Lower leg skin (tissue), 4 donors: ENCODE results near the gene DMRTA1. TPM values are rescaled to one million over a fixed set of nuclear protein-coding genes. Genes with fewer than 3 reads are reported as not detected.
A peak's percentile ranks its signal among the peaks of the same experiment; 100 is the strongest.

Experiments
- DNase-seq, 2 donors: peaks; one replicate each; pipeline ENCODE4 v3.0.0-alpha.2; 2019; ENCODE audit warnings: low spot score in 2 of 2
- H3K4me3 ChIP-seq: fragments of 200-600 bp; sonication (generic); 2 replicates; pipeline ENCODE4 v1.5.1; 2017; ENCODE audit warnings: mild to moderate bottlenecking, low read depth; ENCODE audit not compliant: poor library complexity, severe bottlenecking
- CTCF ChIP-seq, 3 donors: fragments of 450-650 bp; IDR thresholded peaks; one replicate each; pipeline ENCODE4 v1.5.1; 2016; ENCODE audit warnings: antibody characterized with exemption in 3 of 3, mild to moderate bottlenecking in 3 of 3, moderate library complexity in 2 of 3
- POLR2A ChIP-seq, 2 donors: fragments of 450-650 bp; IDR thresholded peaks; one replicate each; pipeline ENCODE4 v1.6.1; 2016 to 2017; ENCODE audit warnings: antibody characterized with exemption in 2 of 2, mild to moderate bottlenecking in 1 of 2, moderate library complexity in 1 of 2
- WGBS, 2 donors: methylation state at CpG; one replicate each; pipeline ENCODE4 v1.1.5; 2018; 5-methylcytosine and 5-hydroxymethylcytosine counted together
- intact Hi-C: fragments of 100-400 bp; cut with DNase I; formaldehyde crosslinking; loops from one replicate; pipeline ENCODE4 v1.15.0; 2023; ENCODE audit warnings: low total_unique reads
- total RNA-seq, 4 donors: library from RNA; depleted of rRNA; stranded (reverse); fragments of >200 nt; gene quantifications; one replicate each; pipeline ENCODE4 v1.1.0, GENCODE V29; 2016

The DMRTA1 gene, protein sequence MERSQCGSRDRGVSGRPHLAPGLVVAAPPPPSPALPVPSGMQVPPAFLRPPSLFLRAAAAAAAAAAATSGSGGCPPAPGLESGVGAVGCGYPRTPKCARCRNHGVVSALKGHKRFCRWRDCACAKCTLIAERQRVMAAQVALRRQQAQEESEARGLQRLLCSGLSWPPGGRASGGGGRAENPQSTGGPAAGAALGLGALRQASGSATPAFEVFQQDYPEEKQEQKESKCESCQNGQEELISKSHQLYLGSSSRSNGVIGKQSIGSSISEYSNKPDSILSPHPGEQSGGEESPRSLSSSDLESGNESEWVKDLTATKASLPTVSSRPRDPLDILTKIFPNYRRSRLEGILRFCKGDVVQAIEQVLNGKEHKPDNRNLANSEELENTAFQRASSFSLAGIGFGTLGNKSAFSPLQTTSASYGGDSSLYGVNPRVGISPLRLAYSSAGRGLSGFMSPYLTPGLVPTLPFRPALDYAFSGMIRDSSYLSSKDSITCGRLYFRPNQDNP
- total RNA-seq = 1 to 10 TPM in 1 of 4 donors, under 1 TPM in 3; 0.07 to 1.4 (median 0.62) TPM

DNA sequence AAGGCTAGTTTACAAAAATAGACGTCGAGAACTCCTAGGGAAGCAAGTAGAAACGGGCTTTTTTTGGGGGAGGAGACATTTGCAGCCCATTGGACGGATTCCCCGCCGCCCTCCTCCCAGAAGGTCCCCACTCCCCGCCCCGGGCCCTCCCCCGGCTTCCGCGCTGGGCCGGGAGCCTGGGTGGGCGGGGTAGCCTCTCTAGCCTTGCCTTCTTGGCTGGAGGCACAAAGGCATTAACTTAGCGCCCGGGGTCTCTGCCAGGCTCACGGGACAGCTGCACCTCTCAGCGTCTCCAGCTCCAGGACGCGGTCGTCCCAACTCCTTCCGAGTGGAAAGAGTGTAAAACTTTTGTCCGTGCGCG is at the start of gene DMRTA1:
TSS of gene DMRTA1 (plus strand) at position 236 of the 361 bp plus-strand sequence. CDS start 242 bp downstream, outside the sequence.
- peak within 1 kb of the TSS; percentile 29 for H3K4me3 ChIP-seq
- WGBS, 2 donors = 0% methylated on average over 22 to 24 of the region's 24 CpGs
- intact Hi-C loops = loop anchor here (10.0 kb wide), 1 partner anchor 632 kb away; no protein-coding TSS in a partner anchor
- TF ChIP-seq CTCF (IDR thresholded peaks at IDR 0.05) = no peak
- TF ChIP-seq POLR2A (IDR thresholded peaks at IDR 0.05) = no peak
- DNase-seq = peak; percentile 61 to 95

DNA sequence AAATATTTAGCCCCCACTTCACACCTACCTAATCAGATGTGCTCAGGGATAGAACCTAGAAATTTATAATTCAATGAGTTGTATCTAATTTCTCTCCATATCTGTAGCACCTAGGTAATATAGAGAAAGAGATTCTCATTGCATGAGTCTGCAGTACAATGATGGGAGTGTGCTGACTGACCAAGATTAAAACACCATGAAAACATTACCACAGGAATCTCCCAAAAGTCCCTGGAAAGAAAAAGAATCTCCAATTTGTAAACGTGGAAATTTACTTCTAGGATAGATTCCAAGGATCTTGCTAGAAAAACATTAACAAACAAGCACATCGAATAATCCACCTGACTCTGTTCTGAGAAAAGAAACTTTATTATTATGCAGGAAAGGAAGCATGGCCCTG is 45.0 kb upstream of the DMRTA1 start:
- 52 to 53% methylated on average over 2 of the region's 2 CpGs for WGBS, 2 donors
- TF ChIP-seq CTCF (IDR thresholded peaks at IDR 0.05) (no peak), POLR2A (IDR thresholded peaks at IDR 0.05) (no peak)
- DNase-seq = no peak
- H3K4me3 ChIP-seq = no peak overlapping the region
- intact Hi-C loops = no loop called here

DNA sequence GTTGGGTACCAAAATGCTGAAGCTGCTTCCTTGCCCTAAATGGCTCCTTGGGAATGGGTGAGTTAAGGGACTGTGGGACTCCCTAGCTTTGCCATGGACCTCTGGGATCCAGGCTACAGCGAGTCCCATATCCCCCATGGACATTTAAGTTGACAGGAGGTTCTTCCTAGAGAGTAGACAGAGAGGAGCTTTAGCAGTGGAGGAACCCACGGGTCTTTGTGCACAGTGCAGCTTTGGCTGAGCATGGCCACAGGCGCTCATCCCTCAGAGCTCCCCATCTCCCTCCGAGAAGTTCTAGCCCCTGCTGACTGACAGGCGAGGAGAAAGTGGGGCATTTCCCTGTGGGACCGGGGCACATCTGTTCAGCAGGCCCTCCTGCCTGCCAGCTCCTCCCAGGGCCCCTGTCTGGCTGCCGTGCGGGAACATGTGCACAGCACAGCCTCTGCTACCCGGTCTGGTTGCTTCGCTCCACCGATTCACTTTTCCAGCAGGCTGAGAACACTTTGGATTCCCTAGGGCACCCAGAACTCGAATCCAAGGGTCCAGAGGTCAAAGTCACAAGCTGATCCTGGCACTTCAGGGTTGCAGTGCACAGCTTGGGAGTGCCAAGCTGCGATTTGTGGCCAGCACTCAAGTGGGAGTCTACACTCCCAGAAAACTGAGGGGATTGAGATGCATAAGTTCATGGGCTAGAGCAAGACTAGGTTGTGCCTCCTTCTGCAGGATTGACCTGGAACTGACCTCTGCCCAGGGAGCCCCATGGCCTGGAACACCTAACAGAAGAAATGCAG is 40.6 kb upstream of the DMRTA1 start:
- TF ChIP-seq POLR2A (IDR thresholded peaks at IDR 0.05) (no peak), CTCF (IDR thresholded peaks at IDR 0.05) (no peak)
- 57 to 65% methylated on average over 11 to 13 of the region's 13 CpGs for WGBS, 2 donors
- intact Hi-C loops = no loop called here
- no peak for DNase-seq
- H3K4me3 ChIP-seq = no peak overlapping the region

- WGBS, 2 donors = 70 to 81% methylated on average over 1 of the region's 1 CpG
- no peak for TF ChIP-seq CTCF (IDR thresholded peaks at IDR 0.05)
- no peak for TF ChIP-seq POLR2A (IDR thresholded peaks at IDR 0.05)
- intact Hi-C loops = no loop called here
Measured at GRCh38 chr9:22413884-22414283, 32.7 kb upstream of the DMRTA1 start.

DNA sequence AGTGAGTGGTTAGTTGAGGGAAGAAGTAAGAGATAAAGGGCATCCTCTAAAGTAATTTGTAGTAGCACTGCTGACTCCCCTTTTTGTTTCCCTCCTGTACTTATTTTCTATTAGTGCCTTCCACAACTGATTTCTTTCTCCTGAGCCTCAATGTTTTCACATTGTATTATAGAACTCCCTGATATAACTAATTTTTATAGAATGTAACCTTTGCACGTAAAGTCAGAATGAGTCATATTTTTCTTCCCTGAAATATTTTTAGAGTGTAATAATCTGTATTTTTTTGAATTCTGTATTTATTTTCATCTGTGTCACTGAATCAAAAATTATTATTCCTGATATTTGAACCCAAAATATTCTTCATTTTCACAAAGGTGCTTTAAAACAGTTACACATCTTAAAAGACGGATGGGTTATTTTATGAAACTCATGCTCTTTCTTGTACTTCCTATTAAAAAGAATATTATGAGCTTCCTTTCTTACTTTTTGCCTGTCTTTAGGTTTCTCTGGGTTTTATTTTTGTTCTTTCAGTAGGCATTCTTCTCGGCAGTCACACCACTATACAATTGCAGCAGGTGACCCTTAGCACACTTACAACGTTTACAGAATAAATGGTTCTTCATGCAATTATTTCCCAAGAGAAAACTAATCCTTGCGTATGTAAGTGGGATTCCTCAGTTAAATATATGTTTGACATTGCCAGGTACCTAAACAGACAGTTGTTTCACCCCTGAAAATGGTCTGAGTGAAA is 30.5 kb upstream of the DMRTA1 start:
- H3K4me3 ChIP-seq = no peak overlapping the region
- intact Hi-C loops = no loop called here
- DNase-seq = no peak
- no peak for TF ChIP-seq POLR2A (IDR thresholded peaks at IDR 0.05)
- WGBS, 2 donors = 51 to 58% methylated on average over 5 of the region's 5 CpGs

More at GRCh38 chr9:22413884-22414283, 32.7 kb upstream of the DMRTA1 start:
- DNase-seq = no peak
- H3K4me3 ChIP-seq = no peak overlapping the region
